Ovary (tissue), 10 donors: ENCODE measurements around the gene DMKN. TPM values are rescaled to one million over a fixed set of nuclear protein-coding genes. Genes with fewer than 3 reads are reported as not detected.

ENCODE experiments used
- DNase-seq, 5 donors: peaks; one replicate each; pipeline ENCODE4 v3.0.0-alpha.2; 2019 to 2020
- H3K27ac ChIP-seq, 2 donors: fragments of 200-600 bp; one replicate each; pipeline versions ENCODE4 v1.5.1 to v1.8.0; 2019 to 2022
- H3K27me3 ChIP-seq: fragments of 200-600 bp; one replicate; pipeline ENCODE4 v1.8.0; 2022
- H3K36me3 ChIP-seq: fragments of 200-600 bp; sonication (generic); one replicate; pipeline ENCODE4 v1.5.1; 2019
- H3K4me1 ChIP-seq: one replicate; pipeline ENCODE4 v1.8.1; 2013; ENCODE audit warnings: mild to moderate bottlenecking, moderate library complexity; ENCODE audit not compliant: insufficient read depth
- H3K4me3 ChIP-seq: fragments of 200-600 bp; sonication (generic); one replicate; pipeline ENCODE4 v1.5.1; 2017
- H3K9me3 ChIP-seq, 2 donors: fragments of 200-600 bp in 1 of 2; sonication (generic) in 1 of 2; one replicate each; pipeline versions ENCODE4 v1.5.1 to v1.8.1; 2013 to 2019; ENCODE audit warnings: mild to moderate bottlenecking in 1 of 2, moderate library complexity in 1 of 2
- EP300 ChIP-seq: sonication (generic); formaldehyde crosslinking; IDR thresholded peaks from one replicate; pipeline ENCODE4 v1.6.1; 2017; ENCODE audit warnings: antibody characterized with exemption
- POLR2A ChIP-seq: fragments of 450-650 bp; IDR thresholded peaks from one replicate; pipeline ENCODE4 v1.6.1; 2017; ENCODE audit warnings: antibody characterized with exemption, mild to moderate bottlenecking, moderate library complexity
- WGBS, 3 donors: extraction: QIAGEN DNeasy Blood & Tissue Kit in 1 of 3; methylation state at CpG; one replicate each; pipeline versions ENCODE4 v1.1.5 to v1.1.7; 2013 to 2017; 5-methylcytosine and 5-hydroxymethylcytosine counted together
- intact Hi-C, 4 donors: fragments of 100-400 bp; cut with DNase I; formaldehyde crosslinking; loops; one replicate each; pipeline versions ENCODE4 v1.11.0 to v1.15.1; 2022 to 2023
- long read RNA-seq, 3 donors: library from polyadenylated mRNA in 2 of 3; unstranded in 2 of 3; transcript quantifications; one replicate each; pipeline ENCODE4 v2.0.0 and lab custom pipeline, GENCODE V29; 2021 to 2026
- polyA plus RNA-seq, 2 donors: library from polyadenylated mRNA; stranded (reverse); fragments of 200-250 nt in 1 of 2; fragments of 350-450 nt in 1 of 2; fragmentation: Illumina TruSeq in 1 of 2; extraction: RNeasy Lipid Tissue Mini Kit (QIAGEN cat#74804) in 1 of 2; gene quantifications; one replicate each; pipeline ENCODE4 v1.2.3, GENCODE V29; 2013 to 2014
- total RNA-seq, 7 donors: library from RNA; depleted of rRNA in 2 of 7; stranded (reverse); fragments of >200 nt in 2 of 7; fragmentation: NEBNext Ultra II Directional in 3 of 7; extraction: Animal tissue kit (Norgen Biotek cat#: 25700) in 3 of 7; gene quantifications; one replicate each; pipeline versions ENCODE4 v1.1.0 to v1.2.4, GENCODE V29; 2016 to 2023
- TF ChIP-seq, protein P1 (sequence below), 3 donors: fragments of 450-650 bp in 2 of 3; fragments of 200-600 bp in 1 of 3; IDR thresholded peaks; one replicate each; pipeline versions ENCODE4 v1.5.1 to v1.8.0; 2016 to 2022; ENCODE audit warnings: antibody characterized with exemption in 3 of 3, mild to moderate bottlenecking in 1 of 3
- donor health status: DM: no; HTN: no; CAD: no; lungs with moderate emphysema.
- donor health status: DM: no; HTN: no; CAD: no.
- donor health status: Bipolar disorder and iron deficiency.
- donor health status: DM: yes; HTN: yes; CAD: no.
- donor health status: DM: no; HTN: no; CAD: no.
- donor health status: DM: yes; HTN: yes; CAD: no.

Gene DMKN, protein sequence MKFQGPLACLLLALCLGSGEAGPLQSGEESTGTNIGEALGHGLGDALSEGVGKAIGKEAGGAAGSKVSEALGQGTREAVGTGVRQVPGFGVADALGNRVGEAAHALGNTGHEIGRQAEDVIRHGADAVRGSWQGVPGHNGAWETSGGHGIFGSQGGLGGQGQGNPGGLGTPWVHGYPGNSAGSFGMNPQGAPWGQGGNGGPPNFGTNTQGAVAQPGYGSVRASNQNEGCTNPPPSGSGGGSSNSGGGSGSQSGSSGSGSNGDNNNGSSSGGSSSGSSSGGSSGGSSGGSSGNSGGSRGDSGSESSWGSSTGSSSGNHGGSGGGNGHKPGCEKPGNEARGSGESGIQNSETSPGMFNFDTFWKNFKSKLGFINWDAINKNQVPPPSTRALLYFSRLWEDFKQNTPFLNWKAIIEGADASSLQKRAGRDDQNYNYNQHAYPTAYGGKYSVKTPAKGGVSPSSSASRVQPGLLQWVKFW
- 100 to 1,000 TPM in 3 of 7 donors, 10 to 100 TPM in 4; 82.1 to 177 (median 98.4) TPM for total RNA-seq
- 10 to 100 TPM; 58.3 to 59.0 TPM for polyA plus RNA-seq
- long read RNA-seq, donor 1, partial matches to known transcripts, result 15 of 55 reads
- long read RNA-seq, donor 1, other reads (novel, unspliced or antisense), result 30 of 55 reads
- long read RNA-seq, donor 2, partial matches to known transcripts, result 0 of 7 reads
- long read RNA-seq, donor 2, other reads (novel, unspliced or antisense), result 0 of 7 reads
- long read RNA-seq, donor 3, partial matches to known transcripts, result 8 of 38 reads
- long read RNA-seq, donor 3, other reads (novel, unspliced or antisense), result 16 of 38 reads

DNA sequence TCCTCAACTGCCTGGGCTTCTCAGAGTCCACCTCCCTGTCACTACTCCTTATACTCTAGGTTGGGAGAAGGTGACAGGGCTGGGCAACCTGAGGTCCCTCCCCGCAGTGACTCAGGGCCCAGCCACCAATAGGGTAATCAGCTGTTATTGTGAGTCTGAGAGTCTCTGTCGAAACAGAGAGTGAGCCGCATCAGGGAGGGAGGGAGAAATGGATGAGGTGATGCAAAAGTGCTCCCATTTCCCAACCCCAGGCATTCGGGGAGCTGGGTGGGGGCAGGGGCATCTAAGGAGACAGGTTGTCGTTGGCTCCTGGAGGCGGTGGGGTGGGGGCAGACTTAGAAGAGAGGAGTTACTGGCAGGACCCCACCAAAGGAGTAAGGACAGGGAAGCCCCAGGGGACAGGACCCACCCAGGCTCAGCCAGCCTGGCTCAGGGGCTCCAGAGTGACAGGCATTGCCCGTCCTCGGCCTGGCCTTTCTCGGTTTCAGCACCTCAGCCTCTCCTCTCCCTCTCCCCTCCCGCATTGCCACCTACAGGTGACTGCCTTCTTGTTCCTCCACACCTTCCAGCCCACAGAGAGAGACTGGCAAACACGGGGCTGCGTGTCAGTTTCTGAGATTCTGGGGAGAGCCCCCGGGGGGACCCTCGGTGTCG is at the start of gene DMKN:
TSS of gene DMKN (minus strand) at position 22 of the 654 bp plus-strand sequence. CDS start 174 bp downstream, outside the sequence.
- Histone ChIP-seq H3K4me1 (peaks cover 3% of the 10 kb centered on the region), H3K9me3 (no peaks in the 10 kb centered on the region), H3K4me3 (no peak within 1 kb of the TSS), H3K36me3 (no peaks in the 10 kb centered on the region), H3K27me3 (no peaks in the 10 kb centered on the region), H3K27ac (no peak within 1 kb of the TSS)
- 30 to 31% (median 30%) methylated on average over 15 of the region's 15 CpGs for WGBS, 3 donors
- DNase-seq, result no peak
- intact Hi-C loops, result no loop called here
- TF ChIP-seq, protein P1, sequence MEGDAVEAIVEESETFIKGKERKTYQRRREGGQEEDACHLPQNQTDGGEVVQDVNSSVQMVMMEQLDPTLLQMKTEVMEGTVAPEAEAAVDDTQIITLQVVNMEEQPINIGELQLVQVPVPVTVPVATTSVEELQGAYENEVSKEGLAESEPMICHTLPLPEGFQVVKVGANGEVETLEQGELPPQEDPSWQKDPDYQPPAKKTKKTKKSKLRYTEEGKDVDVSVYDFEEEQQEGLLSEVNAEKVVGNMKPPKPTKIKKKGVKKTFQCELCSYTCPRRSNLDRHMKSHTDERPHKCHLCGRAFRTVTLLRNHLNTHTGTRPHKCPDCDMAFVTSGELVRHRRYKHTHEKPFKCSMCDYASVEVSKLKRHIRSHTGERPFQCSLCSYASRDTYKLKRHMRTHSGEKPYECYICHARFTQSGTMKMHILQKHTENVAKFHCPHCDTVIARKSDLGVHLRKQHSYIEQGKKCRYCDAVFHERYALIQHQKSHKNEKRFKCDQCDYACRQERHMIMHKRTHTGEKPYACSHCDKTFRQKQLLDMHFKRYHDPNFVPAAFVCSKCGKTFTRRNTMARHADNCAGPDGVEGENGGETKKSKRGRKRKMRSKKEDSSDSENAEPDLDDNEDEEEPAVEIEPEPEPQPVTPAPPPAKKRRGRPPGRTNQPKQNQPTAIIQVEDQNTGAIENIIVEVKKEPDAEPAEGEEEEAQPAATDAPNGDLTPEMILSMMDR (IDR thresholded peaks at IDR 0.05), result no peak
- TF ChIP-seq EP300, result no peak
- no peak for TF ChIP-seq POLR2A

DNA sequence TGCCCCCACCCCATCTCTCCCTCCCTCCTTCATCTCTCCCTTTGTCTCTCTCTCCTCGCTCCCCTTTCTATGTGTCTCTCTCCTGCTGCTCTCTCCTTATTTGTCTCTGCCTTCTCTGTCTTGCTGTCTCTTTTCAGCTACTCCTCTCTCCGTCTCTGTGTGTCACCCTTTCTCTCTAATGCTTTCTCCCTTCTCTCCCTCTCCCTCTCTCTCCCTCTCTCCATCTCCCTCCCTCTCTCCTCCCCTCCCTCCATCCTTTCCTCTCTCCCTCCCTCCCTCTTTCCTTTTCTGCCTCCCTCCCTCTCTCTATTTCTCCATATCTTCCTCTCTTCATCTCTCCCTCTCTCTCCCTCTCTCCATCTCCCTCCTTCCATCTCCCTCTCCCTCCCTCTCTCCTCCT is 49.3 kb upstream of the DMKN start:
- no peak for TF ChIP-seq POLR2A
- TF ChIP-seq EP300, result no peak
- TF ChIP-seq, protein P1 (IDR thresholded peaks at IDR 0.05), result no peak
- intact Hi-C loops, result no loop called here
- H3K4me1 ChIP-seq, result no peaks in the 10 kb centered on the region
- H3K36me3 ChIP-seq, result no peaks in the 10 kb centered on the region
- no peak overlapping the region for H3K27ac ChIP-seq
- no peaks in the 10 kb centered on the region for H3K27me3 ChIP-seq
- H3K9me3 ChIP-seq, result no peaks in the 10 kb centered on the region
- WGBS, 3 donors, result 42 to 58% (median 58%) methylated on average over 2 of the region's 2 CpGs
- no peak for DNase-seq
- no peak overlapping the region for H3K4me3 ChIP-seq

DNA sequence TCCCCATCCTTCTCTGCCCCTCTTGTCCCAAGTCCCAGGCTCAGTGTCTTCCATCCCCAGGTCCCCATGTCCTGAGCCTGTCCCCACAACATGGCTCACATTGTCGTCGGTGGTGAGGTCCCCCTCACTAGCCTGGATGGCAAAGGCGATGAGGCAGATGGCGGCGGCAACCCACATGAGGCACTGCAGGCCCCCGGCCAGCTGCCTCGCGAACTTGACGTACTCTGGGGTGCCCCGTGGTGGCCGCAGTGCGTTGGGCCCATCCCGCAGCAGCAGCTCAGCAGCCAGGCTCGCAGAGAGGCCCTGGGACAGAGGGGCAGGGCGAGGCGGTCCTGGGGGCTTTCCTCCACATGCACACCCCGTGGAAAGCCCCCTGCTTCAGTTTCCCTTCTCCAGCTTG is 48.9 kb upstream of the DMKN start:
- H3K4me3 ChIP-seq, result no peak overlapping the region
- H3K9me3 ChIP-seq, result no peaks in the 10 kb centered on the region
- H3K27ac ChIP-seq, result no peak overlapping the region
- H3K4me1 ChIP-seq, result no peaks in the 10 kb centered on the region
- no peaks in the 10 kb centered on the region for H3K27me3 ChIP-seq
- DNase-seq, result no peak
- intact Hi-C loops, result no loop called here
- TF ChIP-seq, protein P1 (IDR thresholded peaks at IDR 0.05), result no peak
- TF ChIP-seq EP300, result no peak
- no peak for TF ChIP-seq POLR2A
- 53 to 64% (median 61%) methylated on average over 17 of the region's 17 CpGs for WGBS, 3 donors
- no peaks in the 10 kb centered on the region for H3K36me3 ChIP-seq

DNA sequence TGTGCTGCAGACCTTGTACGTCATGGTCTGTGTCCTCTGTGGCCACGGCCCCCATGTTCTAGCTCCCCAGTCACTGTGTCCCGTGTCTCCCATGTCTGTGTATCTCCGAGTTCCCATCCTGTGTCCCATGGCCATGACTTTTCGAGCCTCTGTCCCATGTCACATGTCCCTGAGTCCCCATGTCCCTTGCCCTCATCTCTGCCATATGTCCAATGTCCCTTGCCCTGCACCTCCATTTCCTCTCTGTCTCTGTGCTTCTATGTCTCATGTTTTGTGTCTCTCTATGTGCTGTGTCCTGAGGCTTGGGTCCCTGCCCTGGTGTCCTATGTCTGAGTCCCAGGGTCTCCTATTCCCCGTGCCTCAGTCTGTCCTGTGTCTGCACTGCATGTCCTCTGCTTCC is 48.0 kb upstream of the DMKN start:
- Histone ChIP-seq H3K27me3 (no peaks in the 10 kb centered on the region), H3K4me3 (no peak overlapping the region), H3K27ac (no peak overlapping the region), H3K9me3 (no peaks in the 10 kb centered on the region), H3K4me1 (no peaks in the 10 kb centered on the region), H3K36me3 (no peaks in the 10 kb centered on the region)
- no peak for DNase-seq
- intact Hi-C loops, result no loop called here
- TF ChIP-seq POLR2A, result no peak
- TF ChIP-seq EP300, result no peak
- TF ChIP-seq, protein P1 (IDR thresholded peaks at IDR 0.05), result no peak
- 73 to 81% (median 74%) methylated on average over 6 of the region's 6 CpGs for WGBS, 3 donors
